LNCaP clone FGC (cell line): ENCODE results near the gene PLEKHD1.

Experiments
- DNase-seq: peaks from one replicate; pipeline ENCODE4 v3.0.0-alpha.2; 2011; ENCODE audit warnings: low read depth
- H3K4me3 ChIP-seq: 2 replicates; pipeline ENCODE4 v1.5.1; 2011; ENCODE audit warnings: mild to moderate bottlenecking, low read depth, low read length, control low read depth
- TF ChIP-seq, protein P1 (sequence below): IDR thresholded peaks from 2 replicates; pipeline ENCODE4 v1.5.1; 2012; ENCODE audit warnings: mild to moderate bottlenecking; ENCODE audit not compliant: control insufficient read depth, insufficient read depth; ENCODE audit errors: extremely low read depth

Gene PLEKHD1

DNA sequence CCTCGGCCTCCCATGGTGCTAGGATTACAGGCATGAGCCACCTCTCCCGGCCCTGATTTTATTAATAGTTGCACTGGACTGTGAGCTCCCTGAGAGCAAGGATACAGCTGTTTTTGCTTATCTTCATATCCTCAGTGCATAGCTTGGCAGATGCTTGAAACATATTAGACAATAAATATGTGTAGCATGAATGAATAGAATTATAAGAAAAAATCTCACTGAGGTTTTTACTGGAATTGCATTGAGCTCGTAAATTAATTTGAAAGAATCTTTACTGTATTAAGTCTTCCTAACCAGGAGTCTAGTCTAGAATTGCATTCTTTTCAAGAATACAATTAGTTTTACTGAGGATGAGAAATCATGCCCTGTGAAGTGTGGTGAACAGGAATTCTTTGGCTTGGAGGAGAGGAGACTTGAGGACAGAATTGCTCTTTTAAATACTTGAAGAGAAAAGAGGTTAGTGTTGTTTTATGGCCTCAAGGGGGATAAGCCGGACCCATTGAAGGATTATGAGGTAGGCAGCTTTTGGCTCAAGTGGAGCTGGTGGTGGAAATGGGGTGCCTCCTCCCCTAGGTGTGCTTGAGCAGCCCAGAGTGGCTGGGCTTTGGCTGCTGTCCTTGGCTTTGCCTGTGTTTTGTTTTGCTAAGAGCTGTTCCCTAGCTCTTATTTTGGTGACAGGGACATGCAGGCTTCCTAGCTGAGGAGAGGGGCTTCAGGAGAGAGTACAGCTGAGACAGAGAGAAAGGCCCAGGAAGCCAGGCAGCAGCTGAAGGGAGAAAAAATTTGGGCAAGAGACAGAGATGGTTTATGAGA, 34.0 kb downstream of the PLEKHD1 start:
- H3K4me3 ChIP-seq = no peak overlapping the region
- DNase-seq = no peak
- TF ChIP-seq, protein P1, sequence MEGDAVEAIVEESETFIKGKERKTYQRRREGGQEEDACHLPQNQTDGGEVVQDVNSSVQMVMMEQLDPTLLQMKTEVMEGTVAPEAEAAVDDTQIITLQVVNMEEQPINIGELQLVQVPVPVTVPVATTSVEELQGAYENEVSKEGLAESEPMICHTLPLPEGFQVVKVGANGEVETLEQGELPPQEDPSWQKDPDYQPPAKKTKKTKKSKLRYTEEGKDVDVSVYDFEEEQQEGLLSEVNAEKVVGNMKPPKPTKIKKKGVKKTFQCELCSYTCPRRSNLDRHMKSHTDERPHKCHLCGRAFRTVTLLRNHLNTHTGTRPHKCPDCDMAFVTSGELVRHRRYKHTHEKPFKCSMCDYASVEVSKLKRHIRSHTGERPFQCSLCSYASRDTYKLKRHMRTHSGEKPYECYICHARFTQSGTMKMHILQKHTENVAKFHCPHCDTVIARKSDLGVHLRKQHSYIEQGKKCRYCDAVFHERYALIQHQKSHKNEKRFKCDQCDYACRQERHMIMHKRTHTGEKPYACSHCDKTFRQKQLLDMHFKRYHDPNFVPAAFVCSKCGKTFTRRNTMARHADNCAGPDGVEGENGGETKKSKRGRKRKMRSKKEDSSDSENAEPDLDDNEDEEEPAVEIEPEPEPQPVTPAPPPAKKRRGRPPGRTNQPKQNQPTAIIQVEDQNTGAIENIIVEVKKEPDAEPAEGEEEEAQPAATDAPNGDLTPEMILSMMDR = no peak

DNA sequence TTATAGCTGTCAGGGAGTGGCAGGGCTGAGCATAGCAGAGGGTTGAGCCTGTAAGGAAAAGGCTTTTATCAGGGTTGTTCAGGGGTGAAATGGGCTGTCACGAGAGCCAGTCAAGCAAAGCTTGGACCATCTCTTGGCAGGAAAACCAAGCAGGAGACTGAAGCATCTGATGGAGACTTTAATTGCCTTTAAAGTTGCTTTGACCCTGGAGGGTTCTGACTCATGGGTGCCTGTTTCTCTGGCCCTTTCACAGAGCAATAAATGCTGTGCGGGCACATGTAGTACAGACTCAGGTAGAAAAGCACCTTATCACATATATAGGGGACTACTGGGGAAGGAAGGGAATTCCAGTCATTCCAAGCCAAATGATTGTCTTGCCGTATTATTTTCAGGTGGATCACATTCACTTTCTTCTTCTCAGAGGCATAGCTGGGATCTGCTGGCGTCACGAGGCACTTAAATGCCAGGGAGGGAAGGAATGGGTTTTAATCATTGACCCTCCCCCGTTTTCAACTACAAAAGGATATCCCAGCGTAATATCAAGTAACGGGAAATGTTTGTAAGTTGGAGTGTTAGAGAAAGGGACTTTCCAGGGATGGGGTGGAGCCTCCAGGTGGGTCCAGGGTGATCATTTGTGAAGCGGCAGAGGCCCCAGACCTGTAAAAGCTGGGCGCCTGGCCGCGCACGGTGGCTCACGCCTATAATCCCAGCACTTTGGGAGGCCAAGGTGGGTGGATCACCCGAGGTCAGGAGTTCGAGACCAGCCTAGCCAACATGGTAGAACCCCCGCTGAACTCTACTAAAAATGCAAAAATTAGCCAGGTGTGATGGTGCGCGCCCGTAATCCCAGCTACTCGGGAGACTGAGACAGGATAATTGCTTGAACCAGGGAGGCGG, 34.9 kb downstream of the PLEKHD1 start:
- TF ChIP-seq, protein P1 = no peak
- DNase-seq = no peak
- H3K4me3 ChIP-seq = no peak overlapping the region

DNA sequence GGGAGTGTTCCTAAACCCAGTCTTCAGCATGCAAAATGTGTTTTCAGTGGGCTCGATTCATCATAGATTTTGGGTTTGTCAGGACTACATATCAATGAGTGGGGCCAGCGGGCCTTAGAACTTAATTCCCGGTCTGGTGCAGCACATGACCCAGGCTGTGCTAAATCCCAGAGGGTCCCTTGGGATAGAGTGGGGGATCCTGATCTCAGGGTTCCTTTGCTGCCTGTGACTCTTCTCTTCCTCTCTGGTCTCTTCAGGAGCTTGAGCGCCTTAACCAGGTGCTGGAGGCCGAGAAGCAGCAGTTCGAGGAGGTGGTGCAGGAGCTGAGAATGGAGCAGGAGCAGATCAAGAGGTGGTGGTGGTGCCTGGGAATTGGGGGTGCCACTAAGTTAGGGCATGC, 37.5 kb downstream of the PLEKHD1 start:
- no peak overlapping the region for H3K4me3 ChIP-seq
- no peak for DNase-seq
- TF ChIP-seq, protein P1 = no peak

DNA sequence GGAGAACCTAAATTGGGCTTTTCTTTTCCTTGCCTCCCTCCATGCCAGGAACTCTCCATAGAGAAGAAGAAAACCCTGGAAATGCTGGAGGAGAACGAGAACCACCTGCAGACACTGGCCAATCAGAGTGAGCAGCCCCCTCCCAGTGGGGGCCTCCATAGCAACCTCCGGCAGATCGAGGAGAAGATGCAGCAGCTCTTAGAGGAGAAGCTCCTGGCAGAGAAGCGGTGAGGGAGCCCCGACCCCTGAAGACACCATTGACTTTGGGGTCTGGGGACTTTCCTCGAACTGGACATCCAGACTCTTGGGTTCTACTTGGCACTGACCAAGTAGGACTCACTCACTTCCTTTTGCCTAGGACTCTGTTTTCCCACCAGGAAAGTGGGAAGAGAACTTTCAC, 41.4 kb downstream of the PLEKHD1 start:
- no peak for DNase-seq
- no peak overlapping the region for H3K4me3 ChIP-seq
- TF ChIP-seq, protein P1 = no peak

DNA sequence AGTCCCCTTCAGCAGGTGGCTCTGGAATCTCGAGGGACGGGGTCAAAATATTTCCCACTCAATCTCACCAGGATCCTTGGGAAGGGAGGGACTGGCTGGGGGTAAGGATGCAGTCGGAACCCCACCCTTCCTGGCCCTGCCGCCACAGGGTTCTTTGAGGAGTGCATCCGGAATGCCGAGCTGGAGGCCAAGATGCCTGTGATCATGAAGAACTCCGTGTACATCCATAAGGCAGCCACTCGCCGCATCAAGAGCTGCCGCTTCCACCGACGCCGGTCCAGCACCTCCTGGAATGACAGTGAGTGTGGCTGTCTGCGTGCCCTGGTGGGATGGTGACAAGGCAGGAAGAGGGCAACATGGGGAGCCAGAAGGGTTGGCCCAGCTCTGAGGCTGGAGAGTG, 43.1 kb downstream of the PLEKHD1 start:
- no peak overlapping the region for H3K4me3 ChIP-seq
- DNase-seq = no peak
- TF ChIP-seq, protein P1 = no peak

DNA sequence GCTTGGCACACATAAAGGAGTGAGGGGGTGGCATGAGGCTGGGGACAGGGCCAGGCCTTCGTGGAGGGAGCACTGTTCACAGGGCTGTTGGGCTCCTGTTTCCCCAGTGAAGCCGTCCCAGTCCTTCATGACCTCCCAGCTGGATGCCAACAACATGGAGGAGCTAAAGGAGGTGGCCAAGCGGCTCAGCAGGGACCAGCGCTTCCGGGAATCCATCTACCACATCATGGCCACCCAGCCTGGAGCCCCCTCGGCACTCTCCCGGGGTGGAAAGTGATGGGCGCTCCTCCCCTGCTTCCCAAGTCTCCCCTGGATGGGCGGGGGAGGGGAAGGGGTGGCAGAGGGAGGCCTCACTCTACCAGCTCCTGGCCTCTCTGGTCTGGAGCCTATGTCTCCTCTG, 43.6 kb downstream of the PLEKHD1 start:
- H3K4me3 ChIP-seq = no peak overlapping the region
- TF ChIP-seq, protein P1 = no peak
- DNase-seq = no peak
